HT-29 (cell line): ENCODE data around the gene DSE. TPM values are rescaled to one million over a fixed set of nuclear protein-coding genes. Genes with fewer than 3 reads are reported as not detected.

Experiments used
- DNase-seq: peaks from one replicate; pipeline ENCODE4 v3.0.0-alpha.2; 2015; ENCODE audit warnings: low spot score
- total RNA-seq: library from RNA; depleted of rRNA; stranded (reverse); fragments of >200 nt; shearing (Covaris generic); gene quantifications from 2 replicates; pipeline ENCODE4 v1.2.3, GENCODE V29; 2014

The DSE gene
- total RNA-seq, 1 experiment from 2014 or later: 1.9 TPM

DNA sequence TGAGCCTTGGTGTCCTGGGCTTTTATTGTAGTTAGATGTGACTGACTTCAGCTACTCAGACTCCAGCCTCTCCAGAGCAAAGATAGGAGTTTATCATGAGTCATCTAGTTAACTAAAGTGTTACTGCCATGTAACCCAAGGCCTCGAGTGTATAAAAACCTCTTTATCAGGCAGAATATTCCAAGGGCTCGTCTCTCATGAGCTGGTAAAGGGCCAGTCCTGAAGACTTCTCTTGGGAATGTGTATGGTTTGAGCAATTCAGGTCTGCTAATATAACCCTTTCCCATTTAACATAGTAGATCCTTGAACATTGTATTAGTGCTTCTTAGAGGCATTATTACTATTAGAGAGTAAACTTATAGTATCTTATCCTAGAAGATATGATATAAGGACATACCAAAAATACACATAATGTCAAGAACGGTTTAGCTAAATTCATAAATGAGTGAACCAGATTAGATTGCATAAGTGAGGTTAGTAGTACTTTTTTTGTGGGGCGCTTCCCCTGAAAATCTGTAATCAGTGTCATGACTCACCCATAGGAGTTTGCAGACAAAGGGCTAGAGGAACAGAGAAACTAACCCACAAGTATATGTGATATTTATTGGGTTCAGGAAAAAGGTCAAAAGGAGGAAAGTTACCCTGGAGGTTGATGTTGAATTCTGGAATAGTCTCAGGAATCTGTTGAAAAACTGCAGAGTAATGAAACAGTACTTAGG is 16.0 kb downstream of the DSE start:
- no peak for DNase-seq

GRCh38 chr6:116387374-116387773 is 16.6 kb downstream of the DSE start:
- no peak for DNase-seq

- DNase-seq: no peak
Observed at GRCh38 chr6:116388924-116389323, 18.2 kb downstream of the DSE start.

DNA sequence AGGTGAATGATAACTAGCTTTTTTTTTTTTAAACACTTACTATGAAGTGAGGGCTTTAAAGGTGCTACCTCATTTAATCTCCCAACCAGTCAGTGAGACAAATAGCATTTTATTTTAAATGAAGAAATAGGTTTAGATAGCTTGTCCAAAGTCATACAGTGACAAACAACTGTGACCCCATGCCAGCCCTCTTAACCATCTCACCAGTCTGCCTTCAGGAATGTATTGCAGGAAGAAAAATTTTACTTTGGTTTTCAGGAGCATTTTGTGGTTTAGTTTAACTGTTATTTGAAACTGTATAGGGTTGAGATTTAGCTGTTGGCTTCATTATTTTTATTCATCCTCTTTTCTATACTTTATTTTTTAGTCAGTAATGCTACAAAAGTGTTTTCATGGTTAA is 18.6 kb downstream of the DSE start:
- DNase-seq: no peak

DNA sequence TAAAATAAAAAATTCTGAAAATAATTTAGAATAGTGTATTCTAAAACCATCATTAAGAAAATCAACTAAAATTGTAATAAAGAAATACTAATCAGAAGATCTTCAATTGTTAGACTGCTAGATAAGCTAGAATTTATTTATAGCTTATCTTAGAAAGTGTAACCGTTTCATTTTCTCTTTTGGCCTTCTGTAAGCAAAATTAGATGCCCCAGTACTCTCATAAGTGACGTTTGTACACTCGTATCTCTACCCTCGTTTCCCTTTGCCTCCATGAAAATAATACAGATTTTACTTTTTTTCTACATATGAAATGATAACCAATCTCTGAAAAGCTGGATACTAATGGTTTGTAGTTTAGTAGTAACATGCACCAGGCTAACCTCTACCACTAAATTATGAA is 19.8 kb downstream of the DSE start:
- DNase-seq: no peak

DNA sequence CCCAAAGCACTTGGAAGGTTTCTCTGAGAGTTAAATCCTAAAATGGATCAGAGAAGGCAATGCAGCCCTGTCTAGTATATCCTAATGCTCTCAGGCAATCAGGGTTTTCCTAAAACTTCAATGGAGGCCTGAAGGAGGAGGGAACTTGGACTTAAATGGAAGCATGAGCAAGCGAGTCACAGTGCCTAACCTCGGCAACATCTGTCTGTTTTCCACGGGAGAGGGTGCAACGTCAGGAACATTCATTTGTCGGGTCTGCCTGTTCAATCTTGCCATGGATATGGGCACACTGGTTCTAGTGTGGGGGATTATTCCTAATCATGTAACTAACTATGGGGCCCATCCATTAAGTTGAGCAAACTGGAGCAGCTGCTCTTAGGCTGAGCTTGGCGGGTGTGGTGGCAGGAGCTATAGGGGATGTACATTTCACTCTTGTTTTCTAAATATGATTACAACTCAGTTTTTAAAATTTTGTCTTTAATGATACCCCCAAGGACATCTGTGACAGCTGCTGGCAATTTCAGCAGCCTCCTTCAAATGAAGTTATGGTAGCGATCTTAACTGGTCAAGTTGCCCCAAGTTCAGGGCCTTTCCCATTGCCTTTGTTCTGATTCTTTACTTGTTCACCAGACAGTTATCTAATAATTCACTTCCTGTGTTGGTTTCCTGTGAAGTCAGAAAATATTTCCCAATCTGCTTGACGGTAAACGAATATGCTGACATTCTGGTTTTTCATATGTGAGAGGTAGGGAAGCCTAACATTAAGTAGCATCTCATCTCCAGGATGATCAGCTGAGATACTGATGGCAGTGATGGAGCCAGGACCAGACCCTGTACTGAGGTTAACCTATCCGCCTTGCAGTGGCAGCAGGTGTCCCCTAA is 21.6 kb downstream of the DSE start:
- no peak for DNase-seq

DNA sequence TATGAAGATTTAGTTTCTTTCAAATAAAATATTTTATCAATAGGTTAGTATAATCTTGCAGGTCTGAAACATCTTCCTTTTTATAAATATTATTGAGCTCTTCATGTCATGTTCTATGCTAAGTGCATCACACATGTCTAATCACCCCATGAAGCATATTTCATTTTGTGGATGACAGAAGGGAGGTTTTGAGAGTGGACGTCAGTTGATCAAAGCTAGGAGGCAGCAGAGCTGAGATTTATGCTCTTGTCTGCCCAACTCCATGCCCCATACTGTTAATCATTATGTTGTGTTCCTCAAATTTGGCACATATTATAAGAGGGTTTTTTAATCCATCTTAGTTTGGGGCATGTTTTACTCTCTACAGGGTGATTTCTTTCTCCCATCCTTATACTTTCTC is 22.7 kb downstream of the DSE start:
- no peak for DNase-seq

DNA sequence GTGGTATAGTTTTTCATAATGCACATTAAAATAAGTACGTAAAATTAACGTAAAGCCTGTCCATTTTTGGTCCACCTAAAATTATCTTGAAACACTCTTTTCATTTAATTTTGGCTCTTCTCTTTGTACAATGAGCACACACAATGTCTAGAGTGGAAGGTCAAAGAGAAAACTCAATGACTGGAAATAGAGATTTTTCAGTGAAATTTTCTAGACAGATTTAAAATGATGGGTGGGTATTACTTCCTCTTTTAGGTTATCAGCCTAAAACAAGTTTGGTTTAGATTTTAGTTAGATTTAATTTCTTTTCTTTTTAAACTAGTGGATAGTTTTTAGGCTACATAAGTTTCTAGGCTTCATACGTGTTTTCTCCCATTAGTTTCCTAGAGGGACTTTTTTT is 24.9 kb downstream of the DSE start:
- no peak for DNase-seq

GRCh38 chr6:116396441-116396840 is 25.7 kb downstream of the DSE start:
- no peak for DNase-seq

- DNase-seq: no peak
Observed at GRCh38 chr6:116397914-116398313, 27.2 kb downstream of the DSE start.

DNA sequence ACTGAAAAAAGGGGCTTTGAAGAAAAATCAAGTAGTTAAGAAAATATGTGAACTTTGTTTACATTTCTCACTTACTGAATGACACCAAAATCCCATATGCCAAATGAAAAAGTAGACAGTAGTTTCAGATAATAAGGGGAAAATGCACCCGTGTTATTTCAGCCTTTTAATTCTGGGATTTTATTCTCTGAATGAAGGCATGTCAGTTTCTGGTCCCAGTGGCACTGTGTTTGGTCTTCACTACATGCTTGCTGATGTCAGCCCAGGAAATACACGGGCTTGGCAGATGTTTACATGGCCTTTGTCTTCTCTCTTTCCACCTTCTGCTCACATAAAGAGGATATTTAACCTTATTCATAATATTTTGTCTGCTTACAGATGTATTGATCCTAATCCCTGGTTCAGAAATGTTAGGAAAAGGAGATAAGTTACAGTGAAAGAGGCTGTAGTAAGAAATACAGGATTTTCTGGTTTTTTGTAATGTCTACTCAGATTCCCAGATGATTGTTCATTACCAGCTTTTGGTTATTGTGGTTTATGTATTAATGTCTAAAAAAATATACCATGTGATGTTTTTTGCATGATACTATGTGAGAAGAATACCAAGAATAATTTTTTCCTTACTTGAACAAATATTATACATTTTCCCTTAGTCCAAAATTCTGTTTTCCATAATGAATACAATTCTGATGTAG is 27.7 kb downstream of the DSE start:
- no peak for DNase-seq

- DNase-seq: no peak
Observed at GRCh38 chr6:116399287-116399686, 28.5 kb downstream of the DSE start.

DNA sequence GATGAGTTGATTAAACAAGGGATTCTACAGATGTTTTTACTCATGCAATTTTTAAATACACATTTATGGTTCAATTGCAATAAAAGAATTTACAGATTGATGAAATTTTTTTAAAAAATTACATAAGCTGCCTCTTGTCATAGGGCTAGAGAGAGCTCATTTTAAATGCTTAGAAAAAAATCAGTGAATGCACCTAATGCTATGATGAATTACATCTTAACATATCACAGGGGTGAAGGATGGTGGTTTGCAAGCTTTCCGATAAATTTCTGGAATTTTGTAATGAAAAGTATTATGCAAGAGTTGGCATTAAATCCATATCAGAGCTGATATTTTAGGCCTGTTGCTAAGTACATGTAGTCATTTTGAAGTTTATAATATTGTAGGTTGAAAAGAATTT is 29.6 kb downstream of the DSE start:
- no peak for DNase-seq

GRCh38 chr6:116402108-116402937 is 31.6 kb downstream of the DSE start:
- DNase-seq: no peak

DNA sequence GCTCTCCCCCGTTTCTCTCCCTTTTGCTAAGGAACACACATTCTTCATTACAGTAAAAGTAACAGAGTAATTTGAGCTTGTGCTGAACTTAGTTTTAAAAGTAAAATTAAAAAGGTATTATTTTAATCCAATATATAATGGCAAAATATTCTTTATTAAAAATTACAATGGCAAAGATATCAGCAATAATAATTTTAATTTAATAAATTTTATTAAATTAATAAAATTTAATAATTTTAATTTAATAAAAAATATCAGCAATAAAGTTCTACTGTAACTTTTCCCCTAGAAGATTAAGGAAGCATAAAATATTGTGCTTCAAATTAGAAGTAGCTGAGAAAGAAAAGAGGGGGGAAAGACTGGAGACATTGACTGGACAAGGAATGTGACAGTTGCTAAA is 32.5 kb downstream of the DSE start:
- DNase-seq: no peak

- DNase-seq: no peak
Observed at GRCh38 chr6:116404696-116405095, 33.9 kb downstream of the DSE start.

GRCh38 chr6:116405138-116405537 is 34.4 kb downstream of the DSE start:
- DNase-seq: no peak

- DNase-seq: no peak
Observed at GRCh38 chr6:116405652-116406356, 35.1 kb downstream of the DSE start.

- no peak for DNase-seq
Observed at GRCh38 chr6:116406678-116407345, 36.1 kb downstream of the DSE start.

DNA sequence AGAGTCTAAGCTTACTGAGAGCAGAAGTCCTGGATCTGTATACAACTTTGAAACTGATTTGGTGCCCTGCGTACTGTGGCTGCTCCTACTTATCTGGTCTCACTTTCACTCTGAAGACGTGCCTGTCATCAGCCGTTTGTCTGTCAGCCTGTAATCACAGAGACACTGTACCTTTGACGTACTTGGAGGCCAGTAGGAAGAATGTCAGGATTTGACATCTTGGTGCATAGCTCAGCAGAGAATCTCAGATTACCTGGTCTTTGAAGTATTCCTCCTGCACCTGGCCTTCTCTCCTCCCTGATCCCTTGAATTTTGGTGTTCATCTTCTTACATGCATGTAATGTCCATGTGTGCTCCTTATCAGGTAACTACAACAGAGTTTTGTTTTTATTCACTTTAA is 37.7 kb downstream of the DSE start:
- DNase-seq: no peak
